HCT116 (cell line): ENCODE data around the gene EZH2. TPM values are rescaled to one million over a fixed set of nuclear protein-coding genes. Genes with fewer than 3 reads are reported as not detected.

Experiments used
- ATAC-seq: fragments of 200-7000 bp; cut with Tn5 transposase; 2 replicates; pipeline ENCODE4 v1.9.1; 2020; ENCODE audit warnings: mild to moderate bottlenecking, moderate library complexity
- BruUV-seq: library from RNA; stranded (reverse); fragments of 400-500 nt; replicated peaks from 2 replicates; lab custom pipeline; 2021; lab: Mats Ljungman, UMichigan
- CTCF ChIA-PET: fragments of 300-600 bp; sonication (Branson Sonifier 250); formaldehyde crosslinking; loops from one replicate; lab custom pipeline; 2021; ENCODE audit warnings: antibody characterized with exemption; lab: Charles Lee
- POLR2A ChIA-PET: fragments of 300-600, 350-600 bp; sonication (Branson Sonifier 250); formaldehyde crosslinking; loops from one replicate; lab custom pipeline; 2021; ENCODE audit warnings: antibody characterized with exemption; lab: Charles Lee
- RAD21 ChIA-PET, 2 experiments: fragments of 300-600 bp; sonication (Branson Sonifier 250); formaldehyde crosslinking; loops; one replicate each; lab custom pipeline; 2023; ENCODE audit warnings: low total read pairs in 2 of 2; ENCODE audit not compliant: uncharacterized antibody in 2 of 2, unreplicated experiment in 2 of 2, low non-redundant PET in 1 of 2; lab: Charles Lee
- DNase-seq: peaks from one replicate; pipeline ENCODE4 v3.0.0-alpha.2; 2010; ENCODE audit warnings: low read depth, low spot score
- H2AFZ ChIP-seq: fragments of 200-600 bp; shearing (Covaris generic), sonication (generic); 2 replicates; pipeline ENCODE4 v1.6.1; 2017; ENCODE audit warnings: low read depth, mixed run types, mixed read lengths, antibody characterized with exemption, low read length; ENCODE audit not compliant: poor library complexity, severe bottlenecking
- H3K27ac ChIP-seq: 2 replicates; pipeline ENCODE4 v1.5.1; 2012; ENCODE audit warnings: low read depth, low read length
- H3K27me3 ChIP-seq: fragments of 200-600 bp; sonication (generic); 2 replicates; pipeline ENCODE4 v1.6.1; 2016; ENCODE audit warnings: mixed run types, low read length, mixed read lengths; ENCODE audit not compliant: insufficient read depth
- H3K36me3 ChIP-seq, 2 experiments: fragments of 200-500 bp in 1 of 2; fragments of 200-600 bp in 1 of 2; sonication (Bioruptor generic) in 1 of 2; sonication (generic) in 1 of 2; 2 replicates each; pipeline versions ENCODE4 v1.5.1 to v1.6.1; 2014 to 2016; ENCODE audit warnings: low read length in 2 of 2, inconsistent platforms in 1 of 2, mixed read lengths in 1 of 2, mixed run types in 1 of 2; ENCODE audit not compliant: insufficient read depth in 2 of 2, control insufficient read depth in 1 of 2
- H3K4me1 ChIP-seq, 2 experiments: fragments of 200-600 bp in 1 of 2; sonication (generic) in 1 of 2; 2 replicates each; pipeline versions ENCODE4 v1.5.1 to v1.6.1; 2012 to 2017; ENCODE audit warnings: low read length in 2 of 2, inconsistent platforms in 1 of 2, mild to moderate bottlenecking in 1 of 2, mixed read lengths in 1 of 2, mixed run types in 1 of 2, moderate library complexity in 1 of 2; ENCODE audit not compliant: insufficient read depth in 2 of 2, control insufficient read depth in 1 of 2
- H3K4me2 ChIP-seq: fragments of 200-600 bp; sonication (generic); 2 replicates; pipeline ENCODE4 v1.6.1; 2017; ENCODE audit warnings: mixed run types, low read length, mixed read lengths
- H3K4me3 ChIP-seq, 2 experiments: fragments of 200-600 bp in 1 of 2; sonication (generic) in 1 of 2; replicated peaks in 1 of 2; 2 replicates each; pipeline ENCODE4 v1.5.1; 2011 to 2016; ENCODE audit warnings: low read length in 2 of 2, control low read depth in 1 of 2, low read depth in 1 of 2, mild to moderate bottlenecking in 1 of 2, mixed read lengths in 1 of 2, mixed run types in 1 of 2
- H3K79me2 ChIP-seq: fragments of 200-600 bp; sonication (generic); 2 replicates; pipeline ENCODE4 v1.6.1; 2017; ENCODE audit warnings: mild to moderate bottlenecking, mixed run types, low read length, moderate library complexity, mixed read lengths; ENCODE audit not compliant: insufficient read depth
- H3K9ac ChIP-seq: fragments of 200-600 bp; sonication (generic); 2 replicates; pipeline ENCODE4 v1.6.1; 2016; ENCODE audit warnings: low read length, mixed read lengths
- H3K9me2 ChIP-seq: fragments of 200-600 bp; sonication (generic), shearing (Covaris generic); 2 replicates; pipeline ENCODE4 v1.6.1; 2017; ENCODE audit warnings: mixed run types, mild to moderate bottlenecking, moderate library complexity; ENCODE audit not compliant: insufficient read depth
- H3K9me3 ChIP-seq, 2 experiments: fragments of 200-500 bp in 1 of 2; fragments of 200-600 bp in 1 of 2; sonication (Bioruptor generic) in 1 of 2; sonication (generic) in 1 of 2; 2 replicates each; pipeline ENCODE4 v1.6.1; 2014 to 2017; ENCODE audit warnings: low read length in 2 of 2, mixed read lengths in 2 of 2, inconsistent platforms in 1 of 2, low read depth in 1 of 2, mild to moderate bottlenecking in 1 of 2, mixed run types in 1 of 2, moderate library complexity in 1 of 2; ENCODE audit not compliant: control insufficient read depth in 1 of 2, insufficient read depth in 1 of 2
- H4K20me1 ChIP-seq: fragments of 200-600 bp; sonication (generic), shearing (Covaris generic); 2 replicates; pipeline ENCODE4 v1.6.1; 2017; ENCODE audit warnings: mixed run types, mild to moderate bottlenecking, moderate library complexity; ENCODE audit not compliant: insufficient read depth
- EGR1 ChIP-seq: IDR thresholded peaks from 2 replicates; pipeline ENCODE4 v1.6.1; 2012; ENCODE audit warnings: low read depth
- ELF1 ChIP-seq: IDR thresholded peaks from 2 replicates; pipeline ENCODE4 v1.6.1; 2012; ENCODE audit warnings: low read depth, borderline replicate concordance
- POLR2AphosphoS5 ChIP-seq: IDR thresholded peaks from 2 replicates; pipeline ENCODE4 v1.6.1; 2011; ENCODE audit warnings: mild to moderate bottlenecking, low read depth, low read length, moderate library complexity
- RAD21 ChIP-seq: IDR thresholded peaks from 2 replicates; pipeline ENCODE4 v1.6.1; 2012; ENCODE audit warnings: low read depth, mild to moderate bottlenecking
- YY1 ChIP-seq: IDR thresholded peaks from 2 replicates; pipeline ENCODE4 v1.6.1; 2011; ENCODE audit warnings: low read length, low read depth, moderate library complexity, mild to moderate bottlenecking; ENCODE audit not compliant: insufficient replicate concordance; ENCODE audit errors: extremely low read depth
- intact Hi-C: fragments of 100-400 bp; cut with micrococcal nuclease; formaldehyde crosslinking; loops from 2 replicates; pipeline ENCODE4 v1.10.0; 2022
- total RNA-seq: library from RNA; stranded (reverse); gene quantifications from one replicate; pipeline ENCODE4 v1.2.1, GENCODE V29; 2021; ENCODE audit not compliant: unreplicated experiment
- TF ChIP-seq, protein P1 (sequence below): IDR thresholded peaks from 2 replicates; pipeline ENCODE4 v1.6.1; 2012

Gene EZH2
- total RNA-seq, 1 experiment from 2014 or later = 55.2 TPM

- TF ChIP-seq RAD21 = no peak
- TF ChIP-seq EGR1 = no peak
- no peak for TF ChIP-seq YY1
Observed at GRCh38 chr7:148806187-148806586, 77.9 kb downstream of the EZH2 start (continued).

DNA sequence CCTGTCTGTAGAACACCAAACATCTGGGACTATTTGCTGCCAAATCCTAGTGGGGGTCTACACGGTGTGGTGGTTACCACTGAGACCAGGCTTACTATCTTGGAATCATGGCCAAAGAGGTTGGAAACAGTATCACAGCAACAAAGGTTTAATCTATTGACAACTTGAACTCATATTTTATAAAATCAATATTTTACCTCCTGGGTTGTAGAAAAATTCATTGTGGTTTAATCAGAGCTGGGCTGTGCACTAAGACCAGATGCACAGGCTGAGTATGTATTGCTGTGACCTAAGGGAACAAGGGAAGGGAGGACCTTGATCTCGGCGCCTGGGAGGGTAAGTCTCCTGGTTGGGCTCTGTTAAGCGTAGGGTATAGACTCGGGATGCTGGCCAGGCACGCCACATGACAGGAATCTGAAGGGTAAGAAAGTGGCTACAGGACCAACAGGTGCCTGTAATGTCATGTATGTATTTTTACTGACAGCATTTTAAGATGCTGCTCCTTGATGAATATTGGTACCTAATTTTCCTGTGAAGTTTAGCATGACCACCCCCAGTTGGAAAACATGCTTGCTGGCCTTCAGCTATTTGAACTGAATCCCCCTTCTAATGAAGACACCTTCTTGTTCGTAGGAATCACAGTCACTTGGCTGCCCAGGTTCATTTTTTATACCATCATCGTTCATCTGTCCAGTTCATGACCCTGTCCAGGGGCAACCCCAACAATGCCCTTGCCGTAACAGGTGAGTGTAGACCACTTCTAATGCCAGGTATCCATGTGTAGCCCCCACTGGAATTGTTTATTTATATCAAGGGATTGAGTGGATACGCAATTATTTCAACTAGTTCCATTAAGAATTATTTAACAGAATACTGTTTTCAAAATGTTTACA lies 79.5 kb downstream of the EZH2 start:
- CTCF ChIA-PET = interaction anchor here (0.6 to 0.7 kb wide), 2 partner anchors 381 to 502 kb away, joined by 3 read pairs; no protein-coding TSS in a partner anchor
- Histone ChIP-seq H3K9me3 (no peaks in the 10 kb centered on the region), H3K27me3 (no peaks in the 10 kb centered on the region), H3K9ac (no peak overlapping the region), H3K9me2 (no peaks in the 10 kb centered on the region), H3K36me3 (peaks cover 26 to 37% of the 10 kb centered on the region in 2 experiments), H3K4me3 (no peak overlapping the region), H3K4me2 (no peak overlapping the region), H4K20me1 (no peaks in the 10 kb centered on the region), H3K27ac (no peak overlapping the region), H3K79me2 (no peaks in the 10 kb centered on the region), H2AFZ (no peak overlapping the region), H3K4me1 (no peaks in the 10 kb centered on the region)
- RAD21 ChIA-PET = no interaction called here
- intact Hi-C loops = no loop called here
- BruUV-seq = no TSS peak
- DNase-seq = no peak
- no peak for TF ChIP-seq ELF1
- peak; percentile 11; the same call in 1 of the 2 replicates for TF ChIP-seq POLR2AphosphoS5
- TF ChIP-seq, protein P1, sequence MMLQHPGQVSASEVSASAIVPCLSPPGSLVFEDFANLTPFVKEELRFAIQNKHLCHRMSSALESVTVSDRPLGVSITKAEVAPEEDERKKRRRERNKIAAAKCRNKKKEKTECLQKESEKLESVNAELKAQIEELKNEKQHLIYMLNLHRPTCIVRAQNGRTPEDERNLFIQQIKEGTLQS = no peak
- peak; percentile 20; the same call in 1 of the 2 replicates for ATAC-seq
- POLR2A ChIA-PET = no interaction called here
